SU-DHL-6 (cell line): ENCODE measurements around the gene CPT2.

Experiments
- EZH2phosphoT487 ChIP-seq: fragments of 200-600 bp; sonication (generic), shearing (Covaris generic); conservative IDR thresholded peaks from 2 replicates; pipeline ENCODE4 v1.6.1; 2018; ENCODE audit warnings: mild to moderate bottlenecking, antibody characterized with exemption, low read length, moderate library complexity, mixed read lengths
- TF ChIP-seq, protein P1 (sequence below): fragments of 200-600 bp; sonication (generic); IDR thresholded peaks from one replicate; pipeline ENCODE4 v1.5.1; 2017; ENCODE audit warnings: antibody characterized with exemption, mild to moderate bottlenecking, low read length, moderate library complexity; ENCODE audit not compliant: insufficient read depth, poor library complexity, severe bottlenecking

DNA sequence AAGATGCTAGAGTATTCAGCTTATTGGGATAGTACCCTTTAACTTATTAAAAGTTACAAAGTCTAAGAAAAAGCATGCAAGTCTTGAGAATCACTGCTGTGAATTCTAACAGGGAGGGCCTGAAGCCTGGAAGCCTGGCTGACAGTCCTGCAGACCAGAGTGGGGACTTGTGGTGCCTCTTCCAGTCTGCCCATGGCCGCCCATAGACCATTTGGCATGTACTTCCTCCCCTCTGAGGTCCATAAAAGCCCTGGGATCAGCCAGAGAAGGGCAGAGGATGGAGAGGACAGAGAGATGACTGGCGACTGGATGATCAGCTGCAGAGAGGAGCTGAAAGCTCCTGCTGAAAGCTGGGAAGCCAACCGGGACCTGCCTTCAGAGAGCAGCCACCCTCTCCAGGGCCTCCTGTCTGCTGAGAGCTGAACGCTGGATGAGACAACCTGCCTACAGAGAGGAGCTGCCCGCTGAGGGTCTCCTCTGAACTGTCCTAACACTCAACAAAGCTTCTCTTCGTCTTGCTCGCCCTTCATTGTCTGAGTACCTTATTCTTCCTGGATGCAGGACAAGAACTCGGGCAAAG lies 41.7 kb upstream of the CPT2 start:
- TF ChIP-seq, protein P1, sequence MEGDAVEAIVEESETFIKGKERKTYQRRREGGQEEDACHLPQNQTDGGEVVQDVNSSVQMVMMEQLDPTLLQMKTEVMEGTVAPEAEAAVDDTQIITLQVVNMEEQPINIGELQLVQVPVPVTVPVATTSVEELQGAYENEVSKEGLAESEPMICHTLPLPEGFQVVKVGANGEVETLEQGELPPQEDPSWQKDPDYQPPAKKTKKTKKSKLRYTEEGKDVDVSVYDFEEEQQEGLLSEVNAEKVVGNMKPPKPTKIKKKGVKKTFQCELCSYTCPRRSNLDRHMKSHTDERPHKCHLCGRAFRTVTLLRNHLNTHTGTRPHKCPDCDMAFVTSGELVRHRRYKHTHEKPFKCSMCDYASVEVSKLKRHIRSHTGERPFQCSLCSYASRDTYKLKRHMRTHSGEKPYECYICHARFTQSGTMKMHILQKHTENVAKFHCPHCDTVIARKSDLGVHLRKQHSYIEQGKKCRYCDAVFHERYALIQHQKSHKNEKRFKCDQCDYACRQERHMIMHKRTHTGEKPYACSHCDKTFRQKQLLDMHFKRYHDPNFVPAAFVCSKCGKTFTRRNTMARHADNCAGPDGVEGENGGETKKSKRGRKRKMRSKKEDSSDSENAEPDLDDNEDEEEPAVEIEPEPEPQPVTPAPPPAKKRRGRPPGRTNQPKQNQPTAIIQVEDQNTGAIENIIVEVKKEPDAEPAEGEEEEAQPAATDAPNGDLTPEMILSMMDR = no peak
- TF ChIP-seq EZH2phosphoT487 = no peak
